K562 (cell line): ENCODE results near the gene SYCN. TPM values are rescaled to one million over a fixed set of nuclear protein-coding genes. Genes with fewer than 3 reads are reported as not detected.

Experiments
- ATAC-seq: fragments of 200-7000 bp; cut with Tn5 transposase; 3 replicates; pipeline ENCODE4 v1.9.1; 2020; ENCODE audit warnings: moderate library complexity
- BruUV-seq: library from RNA; stranded (reverse); fragments of 400-500 nt; replicated peaks from 2 replicates; lab custom pipeline; 2021; lab: Mats Ljungman, UMichigan
- CTCF ChIA-PET: fragments of 300-600 bp; formaldehyde crosslinking; extraction: SDS; loops from one replicate; lab custom pipeline; 2021; ENCODE audit warnings: low intra/inter-chr PET ratio; lab: Yijun Ruan, JAX
- POLR2A ChIA-PET: fragments of 300-600, 350-650 bp; sonication (Branson Sonifier 250); formaldehyde crosslinking; extraction: SDS; loops from one replicate; lab custom pipeline; 2021; ENCODE audit warnings: antibody characterized with exemption, inconsistent platforms; lab: Yijun Ruan, JAX
- DNase-seq, 4 experiments: peaks; one replicate each; pipeline versions ENCODE4 v3.0.0 to v3.0.0-alpha.2; 2011 to 2018; ENCODE audit warnings: low spot score in 3 of 4, mixed read lengths in 3 of 4; ENCODE audit errors: extremely low read depth in 1 of 4
- FAIRE-seq: peaks from 2 replicates; lab custom pipeline; 2011; peaks lifted over from hg19 to GRCh38; lab: Jason Lieb, UNC
- H2AFZ ChIP-seq: 2 replicates; pipeline ENCODE4 v1.6.0; 2011; ENCODE audit warnings: low read depth, low read length, control low read depth, inconsistent platforms
- H3K27ac ChIP-seq: fragments of 200-600 bp; 3 replicates; pipeline ENCODE4 v1.8.0; 2011; ENCODE audit warnings: low read depth, mild to moderate bottlenecking, control low read depth, inconsistent platforms, low read length, moderate library complexity, mixed read lengths; ENCODE audit errors: extremely low read depth
- H3K27me3 ChIP-seq, 2 experiments: fragments of 300-600 bp in 1 of 2; 2 replicates in 1 of 2; 3 replicates in 1 of 2; pipeline versions ENCODE4 v1.6.0 to v1.8.0; 2011; ENCODE audit warnings: inconsistent platforms in 2 of 2, low read length in 2 of 2, mild to moderate bottlenecking in 1 of 2, mixed read lengths in 1 of 2, moderate library complexity in 1 of 2; ENCODE audit not compliant: control insufficient read depth in 2 of 2, insufficient read depth in 2 of 2
- H3K36me3 ChIP-seq: fragments of 300-600 bp; 3 replicates; pipeline ENCODE4 v1.8.0; 2011; ENCODE audit warnings: mild to moderate bottlenecking, low read length, inconsistent platforms; ENCODE audit not compliant: control insufficient read depth, insufficient read depth
- H3K4me1 ChIP-seq, 2 experiments: fragments of 200-600 bp in 1 of 2; replicated peaks in 1 of 2; 2 replicates in 1 of 2; 3 replicates in 1 of 2; pipeline versions ENCODE4 v1.5.1 to v1.8.0; 2011; ENCODE audit warnings: inconsistent platforms in 2 of 2, low read length in 2 of 2, mild to moderate bottlenecking in 1 of 2, mixed read lengths in 1 of 2, moderate library complexity in 1 of 2; ENCODE audit not compliant: control insufficient read depth in 2 of 2, insufficient read depth in 2 of 2
- H3K4me2 ChIP-seq: 2 replicates; pipeline ENCODE4 v1.6.1; 2011; ENCODE audit warnings: low read length, control low read depth, inconsistent platforms, mixed read lengths; ENCODE audit not compliant: insufficient read depth
- H3K4me3 ChIP-seq: fragments of 200-600 bp; sonication (generic), shearing (Covaris generic); 2 replicates; pipeline ENCODE4 v1.5.1; 2016; ENCODE audit warnings: control low read depth, inconsistent platforms
- H3K79me2 ChIP-seq: fragments of 200-600 bp; 3 replicates; pipeline ENCODE4 v1.8.0; 2011; ENCODE audit warnings: low read length, inconsistent platforms; ENCODE audit not compliant: control insufficient read depth, insufficient read depth
- H3K9ac ChIP-seq, 2 experiments: 2 replicates each; pipeline versions ENCODE4 v1.6.0 to v1.6.1; 2011; ENCODE audit warnings: low read depth in 2 of 2, low read length in 2 of 2, control low read depth in 1 of 2, inconsistent platforms in 1 of 2, mild to moderate bottlenecking in 1 of 2, mixed read lengths in 1 of 2; ENCODE audit not compliant: insufficient read depth in 1 of 2
- H3K9me1 ChIP-seq: one replicate; pipeline ENCODE4 v1.6.0; 2011; ENCODE audit warnings: inconsistent platforms, mild to moderate bottlenecking, low read length, moderate library complexity; ENCODE audit not compliant: control insufficient read depth, insufficient read depth
- H3K9me3 ChIP-seq: replicated peaks from 2 replicates; pipeline ENCODE4 v1.5.1; 2011; ENCODE audit warnings: low read depth, low read length, inconsistent platforms; ENCODE audit not compliant: control insufficient read depth, insufficient read depth
- H4K20me1 ChIP-seq: replicated peaks from 2 replicates; pipeline ENCODE4 v1.6.1; 2011; ENCODE audit warnings: low read length, inconsistent platforms, mixed read lengths; ENCODE audit not compliant: control insufficient read depth, insufficient read depth
- CXXC5 ChIP-seq: fragments of 250-450 bp; sonication (Bioruptor Pico); IDR thresholded peaks from 2 replicates; pipeline ENCODE4 v1.8.0; 2022; ENCODE audit warnings: inconsistent platforms, mild to moderate bottlenecking, moderate library complexity
- DDX20 ChIP-seq: fragments of 450-650 bp; IDR thresholded peaks from 2 replicates; pipeline ENCODE4 v1.6.1; 2016; ENCODE audit warnings: missing genetic modification characterization, low read depth, mild to moderate bottlenecking, missing compliant biosample characterization, moderate library complexity
- NR2C1 ChIP-seq, 2 experiments: fragments of 450-650 bp; IDR thresholded peaks; 2 replicates each; pipeline ENCODE4 v1.6.1; 2017; ENCODE audit warnings: mild to moderate bottlenecking in 2 of 2, antibody characterized with exemption in 1 of 2, inconsistent platforms in 1 of 2, missing compliant biosample characterization in 1 of 2, missing genetic modification characterization in 1 of 2
- PPARD ChIP-seq: fragments of 250-450 bp; sonication (Bioruptor Pico); IDR thresholded peaks from 2 replicates; pipeline ENCODE4 v1.8.0; 2022; ENCODE audit warnings: inconsistent platforms, mild to moderate bottlenecking, moderate library complexity
- SMAD1 ChIP-seq: fragments of 150-350 bp; IDR thresholded peaks from 2 replicates; pipeline ENCODE4 v1.6.1; 2014; ENCODE audit warnings: low read length, low read depth; ENCODE audit not compliant: partially characterized antibody
- WGBS: fragments of 100-300 bp; shearing (Covaris generic); methylation state at CpG from one replicate; pipeline ENCODE4 v1.1.6; 2016; ENCODE audit warnings: low coverage, mixed read lengths; ENCODE audit not compliant: insufficient coverage; ENCODE audit errors: missing lambda C conversion rate; 5-methylcytosine and 5-hydroxymethylcytosine counted together
- in situ Hi-C: fragments of 300-500 bp; cut with MboI; formaldehyde crosslinking; loops from 4 replicates; pipeline ENCODE4 v1.15.0; 2018; ENCODE audit warnings: inconsistent platforms, mixed read lengths
- intact Hi-C: fragments of 100-400 bp; cut with micrococcal nuclease; formaldehyde crosslinking; loops from 2 replicates; pipeline ENCODE4 v1.14.2; 2022
- polyA plus RNA-seq, 8 experiments: library from polyadenylated mRNA; depleted of rRNA in 4 of 8; stranded (reverse) in 5 of 8; unstranded in 3 of 8; fragments of >200 nt; fragmentation: Nextera tagmentation in 2 of 8; fragmentation: Illumina TruSeq in 1 of 8; extraction: Ambion mirVana in 2 of 8; extraction: Trizol in 1 of 8; gene quantifications; 2 replicates each; pipeline versions ENCODE4 v1.2.1 to v1.2.3, GENCODE V29; 2011 to 2014; ENCODE audit warnings: inconsistent platforms in 1 of 8, missing spikeins in 1 of 8
- total RNA-seq, 7 experiments: library from RNA; depleted of rRNA in 6 of 7; stranded (reverse); fragments of >200 nt in 6 of 7; fragmentation: Illumina TruSeq in 2 of 7; extraction: Trizol in 2 of 7; gene quantifications; 2 replicates each; pipeline versions ENCODE4 v1.2.1 to v1.2.3, GENCODE V29; 2011 to 2021; ENCODE audit warnings: low replicate concordance in 1 of 7
- TF ChIP-seq, protein P1 (sequence below): sonication (generic); formaldehyde crosslinking; IDR thresholded peaks from 2 replicates; pipeline ENCODE4 v1.8.1; 2023; ENCODE audit warnings: mild to moderate bottlenecking, missing genetic modification reagents, moderate library complexity
- TF ChIP-seq, protein P2 (sequence below): sonication (generic); formaldehyde crosslinking; IDR thresholded peaks from 2 replicates; pipeline ENCODE4 v1.5.0; 2020; ENCODE audit warnings: missing genetic modification reagents
- TF ChIP-seq, protein P3 (sequence below): fragments of 450-650 bp; IDR thresholded peaks from 2 replicates; pipeline ENCODE4 v1.6.1; 2017; ENCODE audit warnings: antibody characterized with exemption, mild to moderate bottlenecking

SYCN gene
- total and polyA plus RNA-seq, 9 of the 15 experiments (the other 6 are each of a cell fraction or from before 2014, with no cell fraction given) = not detected

DNA sequence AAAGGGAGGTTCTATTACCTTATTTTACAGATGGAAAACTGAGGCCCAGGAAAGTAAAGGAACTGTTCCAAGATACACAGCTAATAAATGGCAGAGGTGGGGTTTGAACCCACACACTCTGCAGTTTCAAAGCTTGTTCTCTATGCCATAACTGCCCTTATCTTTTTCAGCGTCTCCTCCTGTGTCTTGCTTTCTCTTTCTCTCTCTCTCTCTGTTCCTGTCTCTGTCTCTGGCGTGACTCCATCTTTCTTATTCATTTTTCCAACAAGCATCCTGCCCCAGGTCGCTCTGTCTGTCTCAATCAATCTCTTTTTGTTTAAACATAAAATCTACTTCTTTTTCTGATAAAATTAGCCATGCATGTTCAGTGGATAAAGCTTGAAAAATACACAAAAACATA, 47.8 kb upstream of the SYCN start (continued):
- TF ChIP-seq, protein P1, sequence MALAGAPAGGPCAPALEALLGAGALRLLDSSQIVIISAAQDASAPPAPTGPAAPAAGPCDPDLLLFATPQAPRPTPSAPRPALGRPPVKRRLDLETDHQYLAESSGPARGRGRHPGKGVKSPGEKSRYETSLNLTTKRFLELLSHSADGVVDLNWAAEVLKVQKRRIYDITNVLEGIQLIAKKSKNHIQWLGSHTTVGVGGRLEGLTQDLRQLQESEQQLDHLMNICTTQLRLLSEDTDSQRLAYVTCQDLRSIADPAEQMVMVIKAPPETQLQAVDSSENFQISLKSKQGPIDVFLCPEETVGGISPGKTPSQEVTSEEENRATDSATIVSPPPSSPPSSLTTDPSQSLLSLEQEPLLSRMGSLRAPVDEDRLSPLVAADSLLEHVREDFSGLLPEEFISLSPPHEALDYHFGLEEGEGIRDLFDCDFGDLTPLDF = no peak
- TF ChIP-seq CXXC5 (peak; percentile 17), SMAD1 (no peak)
- TF ChIP-seq, protein P2, sequence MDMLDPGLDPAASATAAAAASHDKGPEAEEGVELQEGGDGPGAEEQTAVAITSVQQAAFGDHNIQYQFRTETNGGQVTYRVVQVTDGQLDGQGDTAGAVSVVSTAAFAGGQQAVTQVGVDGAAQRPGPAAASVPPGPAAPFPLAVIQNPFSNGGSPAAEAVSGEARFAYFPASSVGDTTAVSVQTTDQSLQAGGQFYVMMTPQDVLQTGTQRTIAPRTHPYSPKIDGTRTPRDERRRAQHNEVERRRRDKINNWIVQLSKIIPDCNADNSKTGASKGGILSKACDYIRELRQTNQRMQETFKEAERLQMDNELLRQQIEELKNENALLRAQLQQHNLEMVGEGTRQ (CRISPR knock-in tag) = no peak

DNA sequence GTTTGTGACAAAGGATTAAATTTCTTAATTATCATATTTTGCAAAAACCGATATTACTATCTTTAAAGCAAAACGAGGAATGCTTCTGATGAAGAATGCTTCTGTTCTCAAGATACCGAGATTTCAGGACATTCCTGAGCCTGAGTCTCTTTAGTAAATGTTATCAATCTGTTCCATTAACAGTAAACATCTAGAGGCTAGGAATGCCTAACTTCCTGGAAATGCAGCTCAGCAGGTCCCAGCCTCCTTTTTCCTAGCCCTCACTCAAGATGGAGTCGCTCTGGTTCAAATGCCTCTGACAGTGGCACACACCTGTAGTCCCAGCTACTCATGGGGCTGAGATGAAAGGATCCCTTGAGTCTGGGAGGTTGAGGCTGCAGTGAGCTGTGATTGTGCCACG, 47.0 kb upstream of the SYCN start:
- H4K20me1 ChIP-seq = no peaks in the 10 kb centered on the region
- no TSS peak for BruUV-seq
- no peaks in the 10 kb centered on the region for H3K79me2 ChIP-seq
- no peak overlapping the region for H3K9ac ChIP-seq
- no peaks in the 10 kb centered on the region for H3K36me3 ChIP-seq
- H3K4me2 ChIP-seq = no peak overlapping the region
- H3K4me1 ChIP-seq = peaks cover 38 to 51% of the 10 kb centered on the region in 2 experiments
- no peak overlapping the region for H3K27ac ChIP-seq
- no peaks in the 10 kb centered on the region for H3K9me3 ChIP-seq
- POLR2A ChIA-PET = no interaction called here
- no peak for DNase-seq
- no peak overlapping the region for H3K4me3 ChIP-seq
- no peak overlapping the region for H2AFZ ChIP-seq
- TF ChIP-seq NR2C1 (IDR thresholded peaks at IDR 0.05) (no peak), NR2C1 (tag; IDR thresholded peaks at IDR 0.05) (0 out of 2 replicates have a peak, but pooled peaks have one; percentile 14), PPARD (no peak), DDX20 (0 out of 2 replicates have a peak, but pooled peaks have one; percentile 25)
- TF ChIP-seq, protein P3, sequence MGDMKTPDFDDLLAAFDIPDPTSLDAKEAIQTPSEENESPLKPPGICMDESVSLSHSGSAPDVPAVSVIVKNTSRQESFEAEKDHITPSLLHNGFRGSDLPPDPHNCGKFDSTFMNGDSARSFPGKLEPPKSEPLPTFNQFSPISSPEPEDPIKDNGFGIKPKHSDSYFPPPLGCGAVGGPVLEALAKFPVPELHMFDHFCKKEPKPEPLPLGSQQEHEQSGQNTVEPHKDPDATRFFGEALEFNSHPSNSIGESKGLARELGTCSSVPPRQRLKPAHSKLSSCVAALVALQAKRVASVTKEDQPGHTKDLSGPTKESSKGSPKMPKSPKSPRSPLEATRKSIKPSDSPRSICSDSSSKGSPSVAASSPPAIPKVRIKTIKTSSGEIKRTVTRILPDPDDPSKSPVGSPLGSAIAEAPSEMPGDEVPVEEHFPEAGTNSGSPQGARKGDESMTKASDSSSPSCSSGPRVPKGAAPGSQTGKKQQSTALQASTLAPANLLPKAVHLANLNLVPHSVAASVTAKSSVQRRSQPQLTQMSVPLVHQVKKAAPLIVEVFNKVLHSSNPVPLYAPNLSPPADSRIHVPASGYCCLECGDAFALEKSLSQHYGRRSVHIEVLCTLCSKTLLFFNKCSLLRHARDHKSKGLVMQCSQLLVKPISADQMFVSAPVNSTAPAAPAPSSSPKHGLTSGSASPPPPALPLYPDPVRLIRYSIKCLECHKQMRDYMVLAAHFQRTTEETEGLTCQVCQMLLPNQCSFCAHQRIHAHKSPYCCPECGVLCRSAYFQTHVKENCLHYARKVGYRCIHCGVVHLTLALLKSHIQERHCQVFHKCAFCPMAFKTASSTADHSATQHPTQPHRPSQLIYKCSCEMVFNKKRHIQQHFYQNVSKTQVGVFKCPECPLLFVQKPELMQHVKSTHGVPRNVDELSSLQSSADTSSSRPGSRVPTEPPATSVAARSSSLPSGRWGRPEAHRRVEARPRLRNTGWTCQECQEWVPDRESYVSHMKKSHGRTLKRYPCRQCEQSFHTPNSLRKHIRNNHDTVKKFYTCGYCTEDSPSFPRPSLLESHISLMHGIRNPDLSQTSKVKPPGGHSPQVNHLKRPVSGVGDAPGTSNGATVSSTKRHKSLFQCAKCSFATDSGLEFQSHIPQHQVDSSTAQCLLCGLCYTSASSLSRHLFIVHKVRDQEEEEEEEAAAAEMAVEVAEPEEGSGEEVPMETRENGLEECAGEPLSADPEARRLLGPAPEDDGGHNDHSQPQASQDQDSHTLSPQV = 0 out of 2 replicates have a peak, but pooled peaks have one; percentile 40
- TF ChIP-seq, all 486 proteins: peak for 3
- WGBS = 24% methylated on average over 4 of the region's 5 CpGs
- no peaks in the 10 kb centered on the region for H3K27me3 ChIP-seq
- ATAC-seq = no peak
- no peak for FAIRE-seq
- no peaks in the 10 kb centered on the region for H3K9me1 ChIP-seq
- in situ Hi-C loops = no loop called here
- CTCF ChIA-PET = no interaction called here
- intact Hi-C loops = loop anchor here (10.0 kb wide), 1 partner anchor 54 kb away; no protein-coding TSS in a partner anchor
